Left ventricle myocardium inferior (tissue), 1 donor: ENCODE results near the gene SDK1. TPM values are rescaled to one million over a fixed set of nuclear protein-coding genes. Genes with fewer than 3 reads are reported as not detected.

ENCODE experiments used
- DNase-seq: peaks from one replicate; pipeline ENCODE4 v3.0.0-alpha.2; 2020
- H3K27ac ChIP-seq: fragments of 200-600 bp; replicated peaks from 2 replicates; pipeline ENCODE4 v1.8.0; 2021
- H3K27me3 ChIP-seq: fragments of 200-600 bp; 2 replicates; pipeline ENCODE4 v1.8.0; 2021; ENCODE audit warnings: low read depth
- H3K36me3 ChIP-seq: fragments of 200-600 bp; 2 replicates; pipeline ENCODE4 v1.8.0; 2021
- H3K4me1 ChIP-seq: fragments of 200-600 bp; 2 replicates; pipeline ENCODE4 v1.8.0; 2021
- H3K4me3 ChIP-seq: fragments of 200-600 bp; 2 replicates; pipeline ENCODE4 v1.8.0; 2021; ENCODE audit warnings: mild to moderate bottlenecking, moderate library complexity
- H3K9me3 ChIP-seq: fragments of 200-600 bp; replicated peaks from 2 replicates; pipeline ENCODE4 v1.8.0; 2021
- intact Hi-C: fragments of 100-400 bp; cut with micrococcal nuclease; formaldehyde crosslinking; loops from one replicate; pipeline ENCODE4 v1.11.0; 2022
- total RNA-seq: library from RNA; stranded (reverse); fragmentation: NEBNext Ultra II Directional; extraction: Animal tissue kit (Norgen Biotek cat#: 25700); gene quantifications from one replicate; pipeline ENCODE4 v1.2.1, GENCODE V29; 2021
- TF ChIP-seq, protein P1 (sequence below): fragments of 200-600 bp; IDR thresholded peaks from 2 replicates; pipeline ENCODE4 v1.8.0; 2021; ENCODE audit warnings: antibody characterized with exemption, mild to moderate bottlenecking, borderline replicate concordance
- donor health status: DM: no; HTN: yes; CAD: no; lungs with severe emphysema.

Gene SDK1
- total RNA-seq, 1 donor from 2014 or later: 1.3 TPM

DNA sequence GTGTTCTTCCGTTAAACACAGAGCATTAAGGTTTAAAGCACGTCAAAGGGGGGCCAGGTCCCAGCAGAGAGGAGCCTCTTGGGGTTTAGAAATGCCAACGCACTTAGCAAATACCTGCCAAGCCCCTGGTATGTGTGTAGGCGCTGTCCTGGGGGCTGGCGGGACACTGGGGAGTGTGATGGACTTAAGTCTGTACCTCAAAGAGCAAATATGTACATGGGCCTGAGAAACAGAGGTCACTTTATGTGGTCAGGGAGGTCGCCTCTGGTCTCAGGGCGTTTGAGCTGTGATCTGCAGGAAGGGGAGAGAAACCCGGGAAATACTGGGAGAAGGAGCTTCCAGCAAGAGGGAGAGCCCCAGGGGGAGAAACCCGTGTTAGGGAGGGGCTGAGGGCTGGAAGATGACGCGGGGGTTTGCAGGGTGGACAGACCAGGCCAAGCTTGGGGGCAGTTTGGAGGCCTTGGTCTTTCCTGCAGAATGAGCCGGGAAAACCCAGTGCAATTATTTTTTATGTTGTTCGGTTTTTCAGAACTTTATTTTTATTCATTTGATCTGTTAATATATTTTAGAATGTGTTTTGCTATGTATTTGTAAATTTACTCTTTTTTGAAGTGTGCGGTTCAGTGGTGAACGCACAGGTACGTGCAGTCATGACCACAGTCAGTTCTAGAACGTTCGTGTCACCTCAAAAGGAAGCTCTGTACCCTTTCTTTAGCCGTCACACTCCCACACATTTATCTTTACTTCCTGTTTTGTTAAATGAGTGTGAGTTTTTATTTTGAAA lies 939.7 kb downstream of the SDK1 start:
- Histone ChIP-seq H3K36me3 (no peaks in the 10 kb centered on the region), H3K9me3 (peaks cover 9% of the 10 kb centered on the region), H3K4me1 (no peaks in the 10 kb centered on the region), H3K27ac (no peak overlapping the region), H3K4me3 (no peak overlapping the region), H3K27me3 (no peaks in the 10 kb centered on the region)
- intact Hi-C loops: no loop called here
- DNase-seq: no peak
- TF ChIP-seq, protein P1, sequence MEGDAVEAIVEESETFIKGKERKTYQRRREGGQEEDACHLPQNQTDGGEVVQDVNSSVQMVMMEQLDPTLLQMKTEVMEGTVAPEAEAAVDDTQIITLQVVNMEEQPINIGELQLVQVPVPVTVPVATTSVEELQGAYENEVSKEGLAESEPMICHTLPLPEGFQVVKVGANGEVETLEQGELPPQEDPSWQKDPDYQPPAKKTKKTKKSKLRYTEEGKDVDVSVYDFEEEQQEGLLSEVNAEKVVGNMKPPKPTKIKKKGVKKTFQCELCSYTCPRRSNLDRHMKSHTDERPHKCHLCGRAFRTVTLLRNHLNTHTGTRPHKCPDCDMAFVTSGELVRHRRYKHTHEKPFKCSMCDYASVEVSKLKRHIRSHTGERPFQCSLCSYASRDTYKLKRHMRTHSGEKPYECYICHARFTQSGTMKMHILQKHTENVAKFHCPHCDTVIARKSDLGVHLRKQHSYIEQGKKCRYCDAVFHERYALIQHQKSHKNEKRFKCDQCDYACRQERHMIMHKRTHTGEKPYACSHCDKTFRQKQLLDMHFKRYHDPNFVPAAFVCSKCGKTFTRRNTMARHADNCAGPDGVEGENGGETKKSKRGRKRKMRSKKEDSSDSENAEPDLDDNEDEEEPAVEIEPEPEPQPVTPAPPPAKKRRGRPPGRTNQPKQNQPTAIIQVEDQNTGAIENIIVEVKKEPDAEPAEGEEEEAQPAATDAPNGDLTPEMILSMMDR: no peak

DNA sequence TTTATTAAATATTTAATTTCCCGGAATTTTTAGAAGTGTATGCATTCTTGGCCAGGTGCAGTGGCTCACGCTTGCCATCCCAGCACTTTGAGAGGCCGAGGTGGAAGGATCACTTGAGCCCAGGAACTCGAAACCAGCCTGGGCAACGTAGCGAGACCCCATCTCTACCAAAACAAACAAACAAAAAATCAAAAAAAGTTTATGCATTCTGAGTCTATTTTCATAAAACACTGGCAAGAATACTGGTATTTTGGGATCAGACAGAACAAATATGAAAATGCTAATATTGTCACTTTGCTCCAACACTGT lies 940.2 kb downstream of the SDK1 start:
- no peaks in the 10 kb centered on the region for H3K4me1 ChIP-seq
- intact Hi-C loops: no loop called here

DNA sequence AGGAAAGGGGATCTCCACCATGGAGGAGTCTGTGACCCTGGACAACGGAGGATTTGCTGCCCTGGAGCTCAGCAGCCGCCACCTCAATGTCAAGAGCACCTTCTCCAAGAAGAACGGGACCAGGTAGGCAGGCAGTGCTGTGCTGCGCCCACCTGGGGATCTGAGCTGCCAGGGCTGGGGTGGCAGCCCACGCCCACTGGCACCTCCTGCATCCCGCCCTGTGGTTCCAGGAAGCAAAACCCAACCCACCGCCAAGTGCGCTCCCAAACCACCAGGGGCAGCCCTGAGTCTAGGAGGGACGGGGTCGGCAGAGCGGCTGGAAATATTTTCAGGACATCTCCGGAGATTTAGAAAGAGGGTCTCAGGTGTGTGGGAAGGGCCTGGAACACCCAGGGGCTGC lies 940.7 kb downstream of the SDK1 start:
- no peak overlapping the region for H3K27ac ChIP-seq
- H3K27me3 ChIP-seq: no peaks in the 10 kb centered on the region
- no peaks in the 10 kb centered on the region for H3K36me3 ChIP-seq
- intact Hi-C loops: no loop called here
- peaks cover 9% of the 10 kb centered on the region for H3K9me3 ChIP-seq
- no peak overlapping the region for H3K4me3 ChIP-seq
- TF ChIP-seq, protein P1: no peak
- H3K4me1 ChIP-seq: no peaks in the 10 kb centered on the region
- no peak for DNase-seq

More for the DNA sequence above, 940.2 kb downstream of the SDK1 start:
- H3K4me3 ChIP-seq: no peak overlapping the region
- peaks cover 9% of the 10 kb centered on the region for H3K9me3 ChIP-seq
- no peak overlapping the region for H3K27ac ChIP-seq
- no peaks in the 10 kb centered on the region for H3K27me3 ChIP-seq
- H3K36me3 ChIP-seq: no peaks in the 10 kb centered on the region
- no peak for DNase-seq
- TF ChIP-seq, protein P1: no peak

DNA sequence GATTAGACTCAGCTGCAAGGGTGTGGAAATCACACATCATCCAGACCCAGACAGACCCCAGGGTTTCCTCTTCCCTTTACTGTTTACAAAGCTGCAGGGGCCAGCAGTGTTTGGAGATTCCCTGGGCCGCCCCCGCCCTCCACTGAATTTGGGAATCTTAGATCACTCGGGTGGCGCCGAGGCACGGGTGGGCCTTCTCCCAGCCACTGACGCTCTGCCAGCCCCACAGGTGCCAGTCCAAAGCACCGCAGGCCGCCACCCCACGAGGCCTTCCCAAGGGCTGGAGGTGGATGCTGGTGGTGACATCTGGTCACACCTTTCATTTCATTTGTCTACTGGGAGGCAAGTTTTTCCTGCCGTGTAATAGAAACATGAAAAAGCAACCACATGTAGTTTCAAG lies 941.7 kb downstream of the SDK1 start:
- TF ChIP-seq, protein P1: no peak
- H3K9me3 ChIP-seq: peaks cover 9% of the 10 kb centered on the region
- H3K27ac ChIP-seq: no peak overlapping the region
- H3K27me3 ChIP-seq: no peaks in the 10 kb centered on the region
- no peak for DNase-seq
- no peak overlapping the region for H3K4me3 ChIP-seq
- H3K4me1 ChIP-seq: no peaks in the 10 kb centered on the region
- H3K36me3 ChIP-seq: no peaks in the 10 kb centered on the region
- intact Hi-C loops: no loop called here

DNA sequence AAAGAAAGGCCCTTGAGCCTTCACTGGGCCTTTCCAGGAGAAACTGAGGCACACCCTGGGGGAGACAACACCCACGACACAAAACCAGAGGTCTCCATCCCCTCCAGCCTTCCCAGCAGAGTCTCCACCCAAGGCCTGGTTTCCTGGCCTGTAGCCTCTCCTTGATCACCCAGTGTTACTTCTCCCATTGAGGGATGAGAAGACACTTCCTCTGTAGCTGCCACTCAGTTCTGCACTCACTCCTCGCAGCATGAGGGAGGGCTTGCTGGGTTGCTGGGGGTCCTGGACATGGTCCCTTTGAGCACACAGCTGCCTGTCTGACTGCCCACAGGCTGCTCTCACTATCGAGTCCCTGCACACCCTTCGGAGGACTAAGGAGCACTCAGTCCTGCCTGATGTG lies 943.0 kb downstream of the SDK1 start:
- no peaks in the 10 kb centered on the region for H3K4me1 ChIP-seq
- no peaks in the 10 kb centered on the region for H3K36me3 ChIP-seq
- peaks cover 9% of the 10 kb centered on the region for H3K9me3 ChIP-seq
- intact Hi-C loops: no loop called here
- DNase-seq: no peak
- H3K4me3 ChIP-seq: no peak overlapping the region
- no peak overlapping the region for H3K27ac ChIP-seq
- TF ChIP-seq, protein P1: no peak
- no peaks in the 10 kb centered on the region for H3K27me3 ChIP-seq
